SH-SY5Y (cell line): ENCODE results near the gene C2CD4C.

ENCODE experiments used
- GATA2 ChIP-seq: IDR thresholded peaks from 2 replicates; pipeline ENCODE4 v1.6.1; 2011; ENCODE audit warnings: mild to moderate bottlenecking, low read depth, low read length
- GATA3 ChIP-seq: IDR thresholded peaks from 2 replicates; pipeline ENCODE4 v1.6.1; 2011; ENCODE audit warnings: low read depth, mild to moderate bottlenecking, low read length, moderate library complexity

DNA sequence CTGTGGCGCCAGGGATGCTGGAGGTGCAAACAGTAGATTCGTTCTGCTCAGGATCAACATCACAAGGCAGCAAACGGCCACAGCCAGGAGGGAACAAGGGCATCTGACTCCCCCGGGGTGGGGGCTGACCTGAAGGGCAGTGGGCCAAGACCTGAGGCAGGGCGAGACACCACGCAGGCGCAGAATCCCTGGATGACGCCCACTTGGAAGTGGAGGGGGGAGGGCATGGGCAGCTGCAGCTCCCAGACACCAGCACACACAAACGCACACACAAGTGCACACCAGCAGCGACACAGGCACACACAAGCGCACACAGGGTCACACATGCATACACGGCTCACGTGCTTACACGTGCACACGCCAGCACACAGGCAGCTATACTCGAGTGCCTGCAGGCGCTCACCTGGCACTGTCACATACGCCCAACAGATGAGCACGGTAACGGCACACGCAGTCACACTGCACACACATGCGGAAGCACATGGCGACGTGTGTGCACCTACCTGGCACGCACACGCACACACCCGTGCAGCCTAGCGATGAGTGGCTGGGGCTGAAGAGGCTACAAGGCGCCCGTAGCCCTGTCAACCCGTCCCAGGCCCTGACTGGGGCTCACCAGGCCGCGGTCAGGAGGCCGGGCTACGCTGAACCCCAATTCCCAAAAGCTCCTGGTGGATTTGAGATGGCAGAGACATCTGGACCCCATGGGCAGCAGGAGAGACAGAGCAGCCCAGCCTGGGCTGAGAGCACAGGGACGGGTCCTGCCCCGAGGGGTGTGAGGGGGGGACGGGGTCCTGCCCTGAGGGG, 5.5 kb downstream of the C2CD4C start:
- TF ChIP-seq GATA2, result no peak
- no peak for TF ChIP-seq GATA3
